H1 (cell line): ENCODE results near the gene LCN10. TPM values are rescaled to one million over a fixed set of nuclear protein-coding genes. Genes with fewer than 3 reads are reported as not detected.

Experiments used
- CTCF ChIA-PET: fragments of 300-600 bp; sonication (Branson Sonifier 250); formaldehyde crosslinking; loops from one replicate; lab custom pipeline; 2021; ENCODE audit not compliant: partially characterized antibody; lab: Charles Lee
- POLR2A ChIA-PET: fragments of 300-600 bp; sonication (Branson Sonifier 250); formaldehyde crosslinking; loops from one replicate; lab custom pipeline; 2021; ENCODE audit warnings: inconsistent platforms; ENCODE audit not compliant: partially characterized antibody; lab: Charles Lee
- DNase-seq, 2 experiments: peaks; one replicate each; pipeline versions ENCODE4 v3.0.0 to v3.0.0-alpha.2; 2010 to 2022; ENCODE audit warnings: low spot score in 2 of 2, low read depth in 1 of 2, mixed read lengths in 1 of 2
- FAIRE-seq: peaks from 2 replicates; lab custom pipeline; 2011; peaks lifted over from hg19 to GRCh38; lab: Jason Lieb, UNC
- H2AFZ ChIP-seq: 2 replicates; pipeline ENCODE4 v1.8.1; 2012; ENCODE audit warnings: low read length, inconsistent platforms
- H2AK5ac ChIP-seq: 2 replicates; pipeline ENCODE4 v1.6.1; 2013; ENCODE audit warnings: low read depth, low read length
- H2BK120ac ChIP-seq: replicated peaks from 2 replicates; pipeline ENCODE3; 2013; ENCODE audit warnings: low read depth, low read length, inconsistent platforms
- H2BK12ac ChIP-seq: 2 replicates; pipeline ENCODE4 v1.6.1; 2013; ENCODE audit warnings: low read depth, low read length
- H2BK15ac ChIP-seq: 2 replicates; pipeline ENCODE4 v1.6.1; 2013; ENCODE audit warnings: low read length
- H2BK20ac ChIP-seq: 2 replicates; pipeline ENCODE4 v1.6.1; 2013; ENCODE audit warnings: low read length
- H2BK5ac ChIP-seq: 2 replicates; pipeline ENCODE4 v1.6.1; 2013; ENCODE audit warnings: low read depth, low read length
- H3K14ac ChIP-seq: 2 replicates; pipeline ENCODE4 v1.6.1; 2013; ENCODE audit warnings: inconsistent platforms; ENCODE audit not compliant: insufficient read length
- H3K18ac ChIP-seq: 2 replicates; pipeline ENCODE4 v1.6.1; 2013; ENCODE audit warnings: low read length; ENCODE audit errors: extremely low read depth
- H3K23ac ChIP-seq: 2 replicates; pipeline ENCODE4 v1.6.1; 2013; ENCODE audit warnings: inconsistent platforms; ENCODE audit not compliant: insufficient read length
- H3K23me2 ChIP-seq: 2 replicates; pipeline ENCODE4 v1.6.1; 2013; ENCODE audit warnings: low read depth, low read length
- H3K27ac ChIP-seq: 2 replicates; pipeline ENCODE4 v1.6.1; 2011; ENCODE audit warnings: low read depth, low read length, inconsistent platforms
- H3K27me3 ChIP-seq, 4 experiments: replicated peaks in 1 of 4; 1 replicate in 1 of 4; 2 replicates in 3 of 4; pipeline versions ENCODE4 v1.6.1 to v1.8.1; 2011 to 2013; ENCODE audit warnings: low read length in 3 of 4, mild to moderate bottlenecking in 3 of 4, inconsistent platforms in 2 of 4, mixed read lengths in 2 of 4, moderate library complexity in 1 of 4; ENCODE audit not compliant: control insufficient read depth in 3 of 4, insufficient read depth in 3 of 4; ENCODE audit errors: extremely low read depth in 1 of 4
- H3K36me3 ChIP-seq, 4 experiments: 2 replicates each; pipeline versions ENCODE4 v1.6.1 to v1.8.1; 2011 to 2013; ENCODE audit warnings: mild to moderate bottlenecking in 4 of 4, low read length in 3 of 4, moderate library complexity in 2 of 4, control low read depth in 1 of 4, inconsistent platforms in 1 of 4; ENCODE audit not compliant: insufficient read depth in 4 of 4, control insufficient read depth in 2 of 4
- H3K4ac ChIP-seq: replicated peaks from 2 replicates; pipeline ENCODE3; 2013; ENCODE audit warnings: low read length, low read depth, mixed read lengths, inconsistent platforms; ENCODE audit not compliant: insufficient read length
- H3K4me1 ChIP-seq, 4 experiments: replicated peaks in 1 of 4; 1 replicate in 1 of 4; 2 replicates in 3 of 4; pipeline versions ENCODE4 v1.6.1 to v1.8.1; 2011 to 2013; ENCODE audit warnings: low read length in 3 of 4, inconsistent platforms in 2 of 4, mixed read lengths in 1 of 4; ENCODE audit not compliant: insufficient read depth in 4 of 4, control insufficient read depth in 3 of 4
- H3K4me2 ChIP-seq, 2 experiments: 2 replicates each; pipeline versions ENCODE4 v1.6.1 to v1.8.1; 2011 to 2013; ENCODE audit warnings: low read depth in 2 of 2, low read length in 2 of 2, control low read depth in 1 of 2, inconsistent platforms in 1 of 2, mild to moderate bottlenecking in 1 of 2; ENCODE audit not compliant: insufficient read depth in 1 of 2
- H3K4me3 ChIP-seq, 4 experiments: fragments of 200-600, 300-600 bp in 1 of 4; sonication (generic), shearing (Covaris generic), sonication (Bioruptor Twin) in 1 of 4; 2 replicates each; pipeline versions ENCODE4 v1.5.1 to v1.8.1; 2011 to 2016; ENCODE audit warnings: low read length in 4 of 4, low read depth in 3 of 4, control low read depth in 2 of 4, inconsistent platforms in 2 of 4, mild to moderate bottlenecking in 2 of 4, mixed read lengths in 1 of 4, moderate library complexity in 1 of 4; ENCODE audit not compliant: insufficient read depth in 2 of 4; ENCODE audit errors: extremely low read depth in 1 of 4
- H3K56ac ChIP-seq: replicated peaks from 2 replicates; pipeline ENCODE3; 2013; ENCODE audit warnings: low read depth, mild to moderate bottlenecking, mixed read lengths, low read length, inconsistent platforms; ENCODE audit not compliant: insufficient read length
- H3K79me1 ChIP-seq: 2 replicates; pipeline ENCODE4 v1.6.1; 2013; ENCODE audit warnings: low read depth, low read length, control low read depth
- H3K79me2 ChIP-seq, 2 experiments: 2 replicates each; pipeline versions ENCODE4 v1.6.1 to v1.8.1; 2012 to 2013; ENCODE audit warnings: low read length in 2 of 2, mild to moderate bottlenecking in 2 of 2, inconsistent platforms in 1 of 2; ENCODE audit not compliant: insufficient read depth in 2 of 2, control insufficient read depth in 1 of 2
- H3K9ac ChIP-seq, 4 experiments: replicated peaks in 1 of 4; 1 replicate in 1 of 4; 2 replicates in 3 of 4; pipeline versions ENCODE4 v1.6.1 to v1.8.1; 2011 to 2013; ENCODE audit warnings: low read depth in 3 of 4, low read length in 3 of 4, control low read depth in 2 of 4, mild to moderate bottlenecking in 2 of 4, moderate library complexity in 2 of 4, inconsistent platforms in 1 of 4; ENCODE audit errors: extremely low read depth in 1 of 4
- H3K9me3 ChIP-seq, 2 experiments: 2 replicates each; pipeline versions ENCODE4 v1.6.1 to v1.8.1; 2012 to 2013; ENCODE audit warnings: mild to moderate bottlenecking in 2 of 2, moderate library complexity in 2 of 2, control low read depth in 1 of 2, inconsistent platforms in 1 of 2, low read depth in 1 of 2, low read length in 1 of 2, mixed read lengths in 1 of 2; ENCODE audit not compliant: insufficient read depth in 2 of 2
- H4K20me1 ChIP-seq, 2 experiments: replicated peaks in 1 of 2; 2 replicates each; pipeline versions ENCODE3 to v1.8.1; 2011 to 2013; ENCODE audit warnings: inconsistent platforms in 2 of 2, low read length in 2 of 2, mild to moderate bottlenecking in 1 of 2; ENCODE audit not compliant: insufficient read depth in 2 of 2, control insufficient read depth in 1 of 2
- H4K5ac ChIP-seq: 2 replicates; pipeline ENCODE4 v1.6.1; 2013; ENCODE audit warnings: low read length, low read depth, mixed read lengths, inconsistent platforms; ENCODE audit not compliant: insufficient read length
- H4K8ac ChIP-seq: 2 replicates; pipeline ENCODE4 v1.8.0; 2013; ENCODE audit warnings: mild to moderate bottlenecking, moderate library complexity, low read length, inconsistent platforms; ENCODE audit not compliant: insufficient read depth; ENCODE audit errors: extremely low read depth
- H4K91ac ChIP-seq: replicated peaks from 2 replicates; pipeline ENCODE3; 2013; ENCODE audit warnings: low read length, mixed read lengths, inconsistent platforms; ENCODE audit not compliant: insufficient read length
- CBX5 ChIP-seq: fragments of 300-800, 300-1000 bp; sonication (generic); IDR thresholded peaks from 2 replicates; pipeline ENCODE4 v1.7.1; 2016; ENCODE audit warnings: antibody characterized with exemption, low read length, low read depth
- E2F6 ChIP-seq: IDR thresholded peaks from 2 replicates; pipeline ENCODE4 v1.6.1; 2012; ENCODE audit warnings: inconsistent platforms
- SIX5 ChIP-seq: IDR thresholded peaks from 2 replicates; pipeline ENCODE4 v1.6.1; 2011; ENCODE audit warnings: mild to moderate bottlenecking, low read depth, low read length
- WGBS, 2 experiments: shearing (Covaris generic) in 1 of 2; methylation state at CpG; one replicate each; pipeline versions ENCODE4 v1.1.6 to v1.1.7; 2013 to 2015; ENCODE audit warnings: low lambda C conversion rate in 2 of 2, mixed read lengths in 2 of 2, inconsistent platforms in 1 of 2, low coverage in 1 of 2, missing lambda C conversion rate in 1 of 2; ENCODE audit not compliant: insufficient replicate concordance in 2 of 2, insufficient coverage in 1 of 2, insufficient read length in 1 of 2; ENCODE audit errors: extremely low coverage in 1 of 2, missing lambda C conversion rate in 1 of 2; 5-methylcytosine and 5-hydroxymethylcytosine counted together
- polyA plus RNA-seq, 7 experiments: library from polyadenylated mRNA; depleted of rRNA in 3 of 7; stranded (reverse) in 5 of 7; unstranded in 2 of 7; fragments of >200 nt in 5 of 7; fragments of 200-250 nt in 2 of 7; gene quantifications; 1 replicate in 5 of 7; 2 replicates in 1 of 7; 4 replicates in 1 of 7; pipeline versions ENCODE4 v1.2.1 to v1.2.3, GENCODE V29; 2011 to 2013; ENCODE audit warnings: missing spikeins in 2 of 7, mixed read lengths in 2 of 7
- total RNA-seq: library from RNA; stranded (reverse); fragmentation: NEBNext Ultra II Directional; extraction: Animal tissue kit (Norgen Biotek cat#: 25700); gene quantifications from 2 replicates; pipeline ENCODE4 v1.2.1, GENCODE V29; 2021

Gene LCN10
- total and polyA plus RNA-seq, 2 of the 8 experiments (the other 6 are each of a cell fraction or from before 2014, with no cell fraction given), result 2.6 to 2.8 TPM

GRCh38 chr9:136753371-136754058 lies 10.8 kb upstream of the LCN10 start:
- H2AFZ ChIP-seq, result no peak overlapping the region
- no peaks in the 10 kb centered on the region for H3K79me2 ChIP-seq
- no peaks in the 10 kb centered on the region for H4K20me1 ChIP-seq
- no peak overlapping the region for H3K18ac ChIP-seq
- no peak overlapping the region for H3K4me2 ChIP-seq
- H3K27me3 ChIP-seq, result no peaks in the 10 kb centered on the region
- H2BK12ac ChIP-seq, result no peak overlapping the region
- no peak overlapping the region for H2BK120ac ChIP-seq
- no peak overlapping the region for H3K14ac ChIP-seq
- no peaks in the 10 kb centered on the region for H3K36me3 ChIP-seq
- no peak overlapping the region for H4K91ac ChIP-seq
- TF ChIP-seq E2F6 (no peak), CBX5 (no peak), SIX5 (no peak)
- no peaks in the 10 kb centered on the region for H3K79me1 ChIP-seq
- ChIA-PET CTCF (no interaction called here), POLR2A (interaction anchor here (1.1 to 2.6 kb wide), 2 partner anchors 26 to 86 kb away, joined by 3 to 13 read pairs; no protein-coding TSS in a partner anchor)
- no peak overlapping the region for H3K4ac ChIP-seq
- no peaks in the 10 kb centered on the region; a peak in 1 of 7 replicates for H3K4me1 ChIP-seq
- H3K56ac ChIP-seq, result no peak overlapping the region
- FAIRE-seq (no peak), DNase-seq (no peak)
- H3K27ac ChIP-seq, result no peak overlapping the region; the same call in 1 of the 2 replicates
- H3K4me3 ChIP-seq, result no peak overlapping the region
- peaks cover 3 to 12% of the 10 kb centered on the region in 2 experiments; a peak in 1 of 4 replicates for H3K9me3 ChIP-seq
- H2BK20ac ChIP-seq, result no peak overlapping the region
- H2AK5ac ChIP-seq, result no peak overlapping the region
- H2BK15ac ChIP-seq, result no peak overlapping the region
- H4K8ac ChIP-seq, result no peak overlapping the region
- H2BK5ac ChIP-seq, result no peak overlapping the region
- H3K23me2 ChIP-seq, result no peaks in the 10 kb centered on the region
- H3K9ac ChIP-seq, result no peak overlapping the region
- H4K5ac ChIP-seq, result no peak overlapping the region
- H3K23ac ChIP-seq, result no peak overlapping the region
- WGBS, 2 experiments, result 92% methylated on average over 31 of the region's 31 CpGs; no CpG with 5 or more reads in 1 of the 2 experiments
